Left hindlimb (tissue), 1 donor: Measurements from ENCODE around the gene COG2.
"Not testable (repeated sequence)": the region's sequence is repeated elsewhere in the genome, so short reads cannot be mapped to it uniquely, and the experiment has no call there.

Experiments
- DNase-seq: peaks from one replicate; pipeline ENCODE4 v3.0.0-alpha.2; 2018

The COG2 gene

DNA sequence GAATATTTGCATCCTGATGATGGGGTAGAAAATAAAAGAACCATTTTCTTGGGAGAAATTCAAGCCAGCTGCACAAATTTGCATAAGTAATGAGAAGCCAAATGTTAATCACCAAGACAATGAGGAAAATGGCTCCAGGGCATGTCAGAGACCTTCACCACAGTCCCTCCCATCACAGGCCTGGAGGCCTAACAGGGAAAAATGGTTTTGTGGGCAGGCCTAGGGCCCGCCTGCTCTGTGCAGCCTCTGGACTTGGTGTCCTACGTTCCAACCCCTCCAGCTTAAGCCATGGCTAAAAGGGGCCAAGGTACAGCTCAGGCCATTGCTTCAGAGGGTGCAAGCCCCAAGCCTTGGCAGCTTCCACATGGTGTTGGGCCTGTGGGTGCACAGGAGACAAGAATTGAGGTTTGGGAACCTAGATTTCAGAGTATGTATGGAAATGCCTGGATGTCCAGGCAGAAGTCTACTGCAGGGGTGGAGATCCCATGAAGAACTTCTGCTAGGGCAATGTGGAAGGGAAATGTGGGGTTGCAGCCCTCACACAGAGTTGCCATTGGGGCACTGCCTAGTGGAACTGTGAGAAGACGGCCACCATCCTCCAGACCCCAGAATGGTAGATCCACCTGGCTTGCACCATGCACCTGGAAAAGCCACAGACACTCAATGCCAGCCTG lies 79.7 kb downstream of the COG2 start:
- DNase-seq: not testable (repeated sequence)

GRCh38 chr1:230725256-230726012 lies 83.2 kb downstream of the COG2 start:
- no peak for DNase-seq

- no peak for DNase-seq
Observed at GRCh38 chr1:230728710-230729392, 86.6 kb downstream of the COG2 start.

DNA sequence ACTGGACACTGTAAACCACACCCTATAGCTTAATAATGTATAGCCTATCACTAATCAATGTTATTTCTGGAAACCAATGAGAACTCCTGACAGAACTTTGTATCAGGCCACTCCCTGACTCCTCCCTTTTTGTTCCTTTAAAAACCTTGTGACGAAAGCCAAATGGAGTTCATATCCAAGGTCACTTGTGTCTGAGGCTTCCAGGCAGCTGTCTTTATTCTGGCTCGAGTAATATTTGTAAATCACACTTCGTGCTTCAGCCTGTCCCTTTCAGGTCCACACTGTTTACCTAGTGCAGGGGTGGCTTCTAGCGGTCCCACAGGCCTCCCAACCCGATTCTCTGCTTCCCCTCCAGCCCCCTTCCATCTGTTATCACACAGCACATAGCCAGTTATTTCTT lies 88.7 kb downstream of the COG2 start:
- no peak for DNase-seq

DNA sequence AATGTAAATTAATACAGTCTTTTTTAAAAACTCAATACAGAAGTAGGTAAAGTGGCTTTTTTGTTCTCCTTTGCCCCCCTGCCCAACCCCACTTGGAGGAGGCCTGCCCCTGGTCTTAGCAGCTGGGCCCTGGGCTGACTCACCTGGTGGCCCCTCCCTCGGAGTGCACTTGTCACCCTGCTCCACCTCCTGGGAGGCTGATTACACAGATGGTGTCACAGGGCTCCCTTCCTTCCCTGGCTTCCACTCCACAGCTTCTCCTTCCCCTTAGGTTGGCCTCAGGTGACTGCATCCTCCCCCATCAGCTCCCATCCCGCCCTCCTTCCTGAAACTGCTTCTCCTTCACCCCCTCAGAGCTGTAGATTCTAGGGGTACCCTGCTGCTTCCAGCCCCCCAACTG lies 93.2 kb downstream of the COG2 start:
- no peak for DNase-seq

DNA sequence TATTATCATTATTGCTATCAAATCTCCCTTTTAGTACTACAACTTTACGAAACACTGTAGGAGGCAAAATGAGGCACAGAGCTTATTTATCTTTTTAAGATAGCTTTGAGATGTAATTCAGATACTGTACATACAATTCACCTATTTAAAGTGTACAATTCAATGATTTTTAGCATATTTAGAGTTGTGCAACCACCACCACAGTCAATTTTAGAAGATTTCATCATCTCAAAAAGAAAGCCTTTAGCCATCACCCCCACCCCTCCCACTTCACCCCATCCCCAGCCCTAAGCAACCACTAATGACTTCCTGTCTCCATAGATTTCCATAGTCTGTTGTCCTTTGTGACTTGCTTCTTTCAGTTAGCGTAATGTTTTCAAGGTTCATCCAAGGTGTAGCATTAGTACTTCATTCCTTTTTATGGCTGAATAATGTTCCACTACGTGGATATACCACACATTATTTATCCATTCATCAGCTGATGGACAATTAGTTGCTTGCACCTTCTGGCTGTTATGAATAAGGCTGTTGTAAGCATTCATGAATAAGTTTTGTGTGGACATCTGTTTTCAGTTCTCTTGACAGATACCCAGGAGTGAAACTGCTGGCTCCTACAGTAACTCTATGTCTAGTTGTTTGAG lies 95.5 kb downstream of the COG2 start:
- no peak for DNase-seq

GRCh38 chr1:230739564-230740290 lies 97.4 kb downstream of the COG2 start:
- DNase-seq: no peak
